Large intestine (tissue), 3 donors: ENCODE data around the gene RASGRF2. TPM values are rescaled to one million over a fixed set of nuclear protein-coding genes. Genes with fewer than 3 reads are reported as not detected.
A peak's percentile ranks its signal among the peaks of the same experiment; 100 is the strongest.

Experiments
- DNase-seq, 2 donors: peaks; one replicate each; pipeline versions ENCODE4 v3.0.0 to v3.0.0-alpha.2; 2013
- H3K27ac ChIP-seq: one replicate; pipeline ENCODE4 v1.5.1; 2013; ENCODE audit warnings: low read length
- H3K27me3 ChIP-seq: 2 replicates; pipeline ENCODE4 v1.6.1; 2013; ENCODE audit warnings: low read length; ENCODE audit not compliant: control insufficient read depth, insufficient read depth
- H3K36me3 ChIP-seq: 2 replicates; pipeline ENCODE4 v1.6.1; 2013; ENCODE audit warnings: low read length; ENCODE audit not compliant: control insufficient read depth, insufficient read depth
- H3K4me1 ChIP-seq: one replicate; pipeline ENCODE4 v1.6.1; 2013; ENCODE audit warnings: low read length; ENCODE audit not compliant: control insufficient read depth, insufficient read depth
- H3K4me3 ChIP-seq: one replicate; pipeline ENCODE4 v1.5.1; 2013; ENCODE audit warnings: low read length
- H3K9me3 ChIP-seq: one replicate; pipeline ENCODE4 v1.6.1; 2013; ENCODE audit warnings: mild to moderate bottlenecking, low read depth, low read length, moderate library complexity; ENCODE audit not compliant: control insufficient read depth
- whole genome bisulfite sequencing: methylation state at CpG from one replicate; pipeline ENCODE4 v1.1.5; 2013; ENCODE audit warnings: low lambda C conversion rate; ENCODE audit not compliant: insufficient coverage; 5-methylcytosine and 5-hydroxymethylcytosine counted together
- polyA plus RNA-seq: library from polyadenylated mRNA; unstranded; fragments of 120-200 nt; gene quantifications from one replicate; pipeline ENCODE4 v1.2.1, GENCODE V29; 2013

Gene RASGRF2
- polyA plus RNA-seq, 1 donor: 3.1 TPM

DNA sequence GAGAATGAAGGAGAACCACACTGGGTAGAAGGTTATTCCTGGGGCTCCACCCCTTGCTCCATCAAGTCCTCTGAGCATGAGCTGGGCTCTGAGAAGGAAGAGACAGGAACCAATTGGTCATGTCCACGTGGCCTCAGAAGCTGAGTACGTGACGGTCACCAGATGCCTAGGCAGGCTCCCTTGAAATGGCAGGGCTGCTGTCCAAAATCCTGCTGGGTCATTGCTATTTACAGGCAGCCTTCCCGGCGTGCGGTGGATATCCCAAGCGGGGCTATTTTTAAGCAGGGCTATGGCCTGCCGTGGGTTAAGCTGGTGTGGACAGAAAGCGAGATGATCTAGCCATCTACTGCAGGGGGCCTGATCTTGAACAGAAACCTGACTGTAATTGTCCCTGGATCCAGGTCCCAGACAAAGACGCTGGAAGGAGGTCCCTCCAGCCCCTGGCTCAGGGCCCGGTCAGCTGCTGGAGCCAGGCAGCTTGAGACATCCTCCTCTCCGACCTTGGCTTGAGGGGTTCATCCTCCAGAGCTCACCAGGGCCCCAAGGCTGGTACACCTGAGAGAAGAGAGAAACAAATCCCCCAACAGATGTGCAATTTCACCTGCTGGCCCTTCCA lies 272.4 kb downstream of the RASGRF2 start:
- WGBS: no CpG with 5 or more reads among the region's 12 CpGs
- peaks cover 5% of the 10 kb centered on the region for H3K4me1 ChIP-seq
- no peaks in the 10 kb centered on the region for H3K36me3 ChIP-seq
- no peak for DNase-seq
- H3K9me3 ChIP-seq: no peaks in the 10 kb centered on the region
- no peaks in the 10 kb centered on the region for H3K27me3 ChIP-seq
- H3K27ac ChIP-seq: no peak overlapping the region
- peak overlapping the region; percentile 36 for H3K4me3 ChIP-seq

DNA sequence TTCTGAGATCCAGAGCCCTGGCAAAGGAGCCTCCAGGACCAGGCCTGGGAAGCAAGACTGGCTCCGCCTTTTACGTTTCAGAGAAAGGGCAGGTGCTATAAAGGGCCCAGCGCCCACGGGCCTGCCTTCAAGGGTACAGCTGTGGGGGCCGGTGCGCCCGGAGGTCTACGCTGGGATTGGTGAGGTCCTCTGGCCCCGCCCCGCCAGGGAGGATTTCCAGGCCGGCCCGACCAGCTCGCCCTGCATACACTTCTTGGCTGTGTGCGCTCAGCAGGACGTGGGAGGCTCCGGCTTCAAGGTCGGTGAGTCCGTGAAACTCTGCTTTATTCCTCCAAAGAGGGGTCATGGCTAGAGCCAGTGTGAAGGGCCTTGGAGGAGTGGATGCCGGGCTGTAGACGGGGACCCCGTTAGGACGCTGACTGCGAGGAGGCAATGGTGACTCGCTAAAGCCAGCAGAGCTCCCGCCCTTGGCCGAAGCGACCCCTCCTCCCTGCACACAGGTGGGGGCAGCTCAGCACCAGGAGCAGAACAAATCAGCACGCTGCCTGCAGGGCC lies 273.0 kb downstream of the RASGRF2 start, which contains the start of gene CKMT2:
Gene CKMT2 (plus strand): TSS at position 243 of the 555 bp plus-strand sequence. CDS start 17,811 bp downstream, outside the sequence.
- no CpG with 5 or more reads among the region's 28 CpGs for WGBS
- peak; percentile 37 to 76 for DNase-seq
- peaks cover 5% of the 10 kb centered on the region for H3K4me1 ChIP-seq
- H3K4me3 ChIP-seq: peak within 1 kb of the TSS; percentile 36
- H3K36me3 ChIP-seq: no peaks in the 10 kb centered on the region
- no peaks in the 10 kb centered on the region for H3K27me3 ChIP-seq
- H3K27ac ChIP-seq: no peak within 1 kb of the TSS
- H3K9me3 ChIP-seq: no peaks in the 10 kb centered on the region

DNA sequence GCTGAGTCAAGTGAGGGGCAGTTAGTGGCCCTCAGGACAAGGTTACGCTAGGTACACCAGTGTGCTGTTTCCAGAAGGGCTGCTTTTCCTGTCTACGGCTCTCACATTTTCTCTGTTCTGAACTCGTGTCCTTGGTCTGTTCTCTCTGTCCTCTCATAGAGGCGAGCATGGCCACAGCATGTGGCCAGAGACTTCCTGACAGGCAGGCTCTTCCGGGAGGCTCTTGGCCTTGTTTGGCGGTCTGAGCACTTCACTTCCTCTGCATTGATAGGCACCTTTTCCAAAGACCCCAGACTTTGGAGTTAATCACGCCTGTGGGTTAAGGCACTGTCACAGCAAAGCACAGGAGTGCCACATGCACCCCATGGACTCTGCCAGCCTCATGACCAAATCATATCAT lies 274.1 kb downstream of the RASGRF2 start:
- Histone ChIP-seq H3K9me3 (no peaks in the 10 kb centered on the region), H3K4me3 (no peak overlapping the region), H3K27ac (no peak overlapping the region), H3K4me1 (peaks cover 5% of the 10 kb centered on the region), H3K36me3 (no peaks in the 10 kb centered on the region), H3K27me3 (no peaks in the 10 kb centered on the region)
- DNase-seq: no peak
- WGBS: no CpG with 5 or more reads among the region's 7 CpGs

DNA sequence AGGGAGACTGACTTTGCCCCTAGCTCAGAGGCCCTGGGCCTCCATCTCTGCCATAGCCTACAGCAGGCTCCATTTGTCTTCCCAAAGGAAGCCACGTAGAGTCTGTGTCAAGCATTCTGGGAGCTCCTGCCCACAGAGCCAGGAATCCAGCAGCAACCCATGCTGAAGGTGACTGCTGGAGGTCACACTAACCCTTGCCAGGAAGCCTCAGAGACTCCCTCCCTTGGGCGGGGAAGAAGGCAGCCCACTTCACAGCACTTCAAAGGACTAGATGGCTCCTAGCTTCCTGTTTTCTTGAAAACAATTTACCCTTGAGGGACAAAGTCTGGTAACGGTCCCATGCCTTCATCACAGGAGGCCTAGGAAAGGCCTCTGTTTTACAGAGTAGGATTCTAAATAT lies 274.6 kb downstream of the RASGRF2 start:
- H3K9me3 ChIP-seq: no peaks in the 10 kb centered on the region
- no CpG with 5 or more reads among the region's 3 CpGs for WGBS
- DNase-seq: no peak
- no peaks in the 10 kb centered on the region for H3K27me3 ChIP-seq
- no peak overlapping the region for H3K27ac ChIP-seq
- H3K4me3 ChIP-seq: no peak overlapping the region
- H3K36me3 ChIP-seq: no peaks in the 10 kb centered on the region
- peaks cover 5% of the 10 kb centered on the region for H3K4me1 ChIP-seq

DNA sequence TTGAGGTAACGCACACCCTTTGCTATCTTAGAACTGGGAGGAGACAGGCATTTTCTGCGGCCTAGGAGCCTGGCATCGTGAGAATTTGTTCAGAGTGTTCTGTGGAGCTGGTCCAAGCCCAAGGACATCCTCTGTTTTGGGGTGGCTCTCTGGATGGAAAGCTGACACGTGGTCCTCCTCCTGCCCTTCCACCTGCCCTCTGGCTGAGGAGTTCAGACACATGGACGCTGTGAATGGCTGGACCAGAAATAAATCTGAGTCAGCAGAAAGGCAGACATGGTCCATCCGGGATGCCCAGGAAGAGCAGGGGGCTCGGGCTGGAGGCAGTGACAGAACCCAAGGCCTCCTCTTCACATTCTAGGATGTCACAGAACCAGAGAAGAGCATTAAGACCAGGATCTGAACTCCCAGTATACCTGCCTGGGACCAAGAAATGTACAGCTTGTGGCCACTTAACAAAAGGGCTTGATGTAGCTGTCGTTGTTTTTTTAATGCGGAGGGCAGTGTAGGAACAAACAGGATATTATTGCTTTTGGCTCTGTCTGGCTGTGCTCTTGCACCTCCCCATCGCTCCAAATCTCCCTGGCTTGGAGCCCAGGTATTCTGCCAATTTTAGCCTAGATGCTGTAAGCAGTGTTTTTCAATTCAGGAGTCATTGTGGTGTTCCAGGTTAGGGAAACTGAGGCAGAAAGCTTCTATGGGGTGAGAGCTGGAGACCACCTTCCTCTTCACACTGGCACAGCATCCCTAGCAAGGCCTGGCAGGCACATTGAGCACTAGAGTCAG lies 275.3 kb downstream of the RASGRF2 start:
- no peaks in the 10 kb centered on the region for H3K27me3 ChIP-seq
- WGBS: 80% methylated on average over 2 of the region's 10 CpGs
- H3K4me3 ChIP-seq: no peak overlapping the region
- peaks cover 5% of the 10 kb centered on the region for H3K4me1 ChIP-seq
- H3K9me3 ChIP-seq: no peaks in the 10 kb centered on the region
- H3K27ac ChIP-seq: no peak overlapping the region
- no peak for DNase-seq
- no peaks in the 10 kb centered on the region for H3K36me3 ChIP-seq

DNA sequence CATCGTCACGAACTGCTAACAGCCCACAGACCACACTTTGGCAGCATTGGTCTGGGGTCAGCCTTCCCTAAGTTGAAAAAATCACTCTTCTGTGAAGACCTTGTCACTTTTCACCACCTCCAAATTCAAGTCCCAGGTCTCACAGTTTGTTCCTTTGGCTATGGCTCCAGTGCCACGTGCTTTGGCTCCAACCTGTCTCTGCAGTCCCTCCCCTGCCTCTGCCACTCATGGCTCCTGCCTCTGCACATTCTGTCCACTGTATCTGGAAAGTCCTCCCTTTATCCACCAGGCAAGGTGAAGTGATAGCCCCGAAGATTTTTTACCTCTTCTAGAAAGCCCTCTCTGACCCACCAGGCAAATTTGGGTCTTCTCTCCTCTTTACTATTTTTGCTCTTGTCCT lies 278.3 kb downstream of the RASGRF2 start:
- no peaks in the 10 kb centered on the region for H3K36me3 ChIP-seq
- H3K9me3 ChIP-seq: no peaks in the 10 kb centered on the region
- WGBS: 91% methylated on average over 1 of the region's 4 CpGs
- no peaks in the 10 kb centered on the region for H3K4me1 ChIP-seq
- no peak overlapping the region for H3K4me3 ChIP-seq
- no peaks in the 10 kb centered on the region for H3K27me3 ChIP-seq
- H3K27ac ChIP-seq: no peak overlapping the region
- DNase-seq: no peak

DNA sequence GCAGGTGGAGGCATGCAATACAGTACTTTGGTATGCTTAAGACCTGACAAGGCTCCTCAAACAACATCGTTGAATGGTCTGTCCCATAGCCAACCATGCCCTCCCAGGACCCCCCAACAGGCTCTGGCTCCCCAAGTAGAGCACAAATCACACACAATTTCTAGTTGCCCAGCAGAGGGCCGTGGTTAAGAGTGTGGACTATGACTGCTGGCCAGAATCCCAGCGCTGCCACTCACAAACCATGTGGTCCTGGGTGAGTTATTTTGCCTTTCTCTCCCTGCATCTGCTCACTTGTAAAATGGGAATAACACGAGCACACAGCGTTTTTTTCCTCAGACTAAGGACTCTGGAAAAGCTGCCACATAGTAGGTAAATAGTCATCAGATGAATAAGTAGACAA lies 279.4 kb downstream of the RASGRF2 start:
- H3K4me1 ChIP-seq: no peaks in the 10 kb centered on the region
- no peak for DNase-seq
- no peaks in the 10 kb centered on the region for H3K27me3 ChIP-seq
- H3K36me3 ChIP-seq: peaks cover 3% of the 10 kb centered on the region
- H3K27ac ChIP-seq: no peak overlapping the region
- no CpG with 5 or more reads among the region's 5 CpGs for WGBS
- no peak overlapping the region for H3K4me3 ChIP-seq
- no peaks in the 10 kb centered on the region for H3K9me3 ChIP-seq

DNA sequence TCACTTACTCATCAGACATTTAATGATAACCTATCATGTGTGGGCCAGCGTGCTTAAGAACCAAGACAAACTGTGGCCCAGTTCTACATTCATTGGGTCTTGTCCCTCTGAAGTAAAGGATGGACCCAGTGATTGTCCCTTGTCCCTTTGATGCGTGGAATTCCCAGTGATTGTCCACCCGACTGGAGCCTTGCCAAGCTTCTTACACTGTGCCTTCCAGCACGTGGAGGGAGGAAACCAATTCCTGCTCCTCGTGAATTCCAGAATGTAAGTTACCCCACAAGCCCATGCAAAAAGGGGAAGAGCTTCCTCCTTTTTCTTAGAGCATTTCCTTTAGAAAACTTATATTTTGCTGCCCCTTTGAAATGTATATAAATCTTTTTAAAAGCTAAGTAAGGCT lies 280.8 kb downstream of the RASGRF2 start:
- Histone ChIP-seq H3K4me1 (peaks cover 5% of the 10 kb centered on the region), H3K4me3 (no peak overlapping the region), H3K36me3 (peaks cover 3% of the 10 kb centered on the region), H3K27me3 (no peaks in the 10 kb centered on the region), H3K27ac (no peak overlapping the region), H3K9me3 (no peaks in the 10 kb centered on the region)
- DNase-seq: no peak
- no CpG with 5 or more reads among the region's 5 CpGs for WGBS

DNA sequence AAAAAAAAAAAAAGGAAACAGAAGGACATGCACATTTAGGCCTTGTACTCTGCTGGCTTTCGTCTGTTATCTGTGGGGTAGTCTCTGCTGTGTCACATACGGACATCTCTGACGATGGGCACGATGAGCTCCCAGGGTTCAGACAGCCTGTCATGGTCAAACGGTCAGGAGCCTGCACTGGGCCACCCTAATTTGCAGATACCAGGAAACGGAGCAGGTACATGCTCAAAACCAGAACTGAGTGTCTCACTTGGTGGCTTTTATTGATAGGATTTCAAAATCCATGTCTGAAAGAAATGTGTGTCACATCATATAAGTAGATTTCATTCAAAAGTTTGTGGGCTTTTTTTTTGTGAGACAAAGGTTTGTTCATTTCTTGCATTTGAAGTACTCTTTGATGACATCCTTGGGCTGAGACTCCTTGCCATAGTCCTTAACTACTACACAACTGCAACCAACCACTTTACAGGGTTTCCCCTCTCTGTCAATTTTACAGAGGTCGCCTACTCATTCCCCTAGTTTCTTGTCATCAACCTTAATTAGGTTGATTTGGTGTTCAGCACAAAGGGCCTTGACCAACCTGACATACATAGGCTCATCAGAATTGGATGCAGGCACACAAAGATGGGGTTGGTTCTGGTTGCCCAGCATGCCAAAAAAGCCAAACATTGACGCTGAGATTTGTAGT lies 281.9 kb downstream of the RASGRF2 start:
- Histone ChIP-seq H3K9me3 (no peaks in the 10 kb centered on the region), H3K4me1 (peaks cover 5% of the 10 kb centered on the region), H3K27ac (no peak overlapping the region), H3K36me3 (peaks cover 3% of the 10 kb centered on the region), H3K27me3 (no peaks in the 10 kb centered on the region), H3K4me3 (no peak overlapping the region)
- no CpG with 5 or more reads among the region's 8 CpGs for WGBS
- no peak for DNase-seq

DNA sequence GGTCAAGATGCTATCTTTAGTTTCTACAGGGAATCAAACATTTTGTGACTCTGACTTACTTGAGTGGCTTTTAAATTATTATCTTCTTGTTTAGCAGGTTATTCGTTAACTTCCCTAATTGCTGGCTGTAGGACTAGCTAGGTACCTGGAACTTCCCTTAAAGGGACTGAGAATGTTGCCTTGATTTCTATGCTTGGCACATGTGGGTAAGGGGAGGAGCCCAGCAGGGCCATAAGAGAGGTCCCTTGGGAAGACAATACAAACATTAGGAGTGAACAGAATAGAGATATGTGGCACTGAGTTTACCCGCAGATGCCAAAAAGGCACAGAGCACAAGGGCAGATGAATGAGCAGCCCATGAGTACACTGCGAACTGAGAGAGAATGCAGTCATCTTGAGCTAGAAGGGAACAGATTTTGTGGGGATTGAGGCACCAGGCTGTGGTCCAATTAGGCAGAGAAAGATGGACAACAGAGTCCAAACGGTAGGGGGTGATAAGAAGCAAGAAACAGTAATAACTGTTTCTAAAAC lies 282.8 kb downstream of the RASGRF2 start:
- H3K9me3 ChIP-seq: no peaks in the 10 kb centered on the region
- WGBS: 50% methylated on average over 2 of the region's 4 CpGs
- H3K4me3 ChIP-seq: no peak overlapping the region
- H3K27me3 ChIP-seq: no peaks in the 10 kb centered on the region
- DNase-seq: no peak
- H3K4me1 ChIP-seq: peaks cover 5% of the 10 kb centered on the region
- H3K27ac ChIP-seq: no peak overlapping the region
- peaks cover 3% of the 10 kb centered on the region for H3K36me3 ChIP-seq
